Epithelial cell of proximal tubule (primary cell): Measurements from ENCODE around the gene EPRS1. TPM values are rescaled to one million over a fixed set of nuclear protein-coding genes. Genes with fewer than 3 reads are reported as not detected.
"Not testable (repeated sequence)": the region's sequence is repeated elsewhere in the genome, so short reads cannot be mapped to it uniquely, and the experiment has no call there.

ENCODE experiments used
- DNase-seq: peaks from one replicate; pipeline ENCODE4 v3.0.0-alpha.2; 2011; ENCODE audit warnings: low read depth
- H3K4me3 ChIP-seq: 2 replicates; pipeline ENCODE4 v1.5.1; 2011; ENCODE audit warnings: low read depth, mild to moderate bottlenecking, low read length
- CTCF ChIP-seq: conservative IDR thresholded peaks from 2 replicates; pipeline ENCODE4 v1.5.1; 2012; ENCODE audit warnings: low read depth, mild to moderate bottlenecking, low read length
- total RNA-seq: library from RNA; depleted of rRNA; stranded (reverse); fragments of >200 nt; gene quantifications from 2 replicates; pipeline ENCODE4 v1.2.3, GENCODE V29; 2015

EPRS1 gene
- 63.8 and 80.3 TPM in 2 replicates for total RNA-seq

GRCh38 chr1:220046052-220046930, at the start of gene EPRS1:
Gene EPRS1, minus strand, starts transcription at chr1:220046505. Its CDS starts 117 bp downstream, at chr1:220046388.
- TF ChIP-seq CTCF, result peak; percentile 55
- H3K4me3 ChIP-seq, result peak within 1 kb of the TSS; percentile 97
- peak; percentile 88 for DNase-seq

GRCh38 chr1:220094016-220094911, 48.0 kb upstream of the EPRS1 start, which contains the start of gene IARS2:
Gene IARS2, plus strand, starts transcription at chr1:220094132. Its CDS starts 85 bp downstream, at chr1:220094217.
- H3K4me3 ChIP-seq, result peak within 1 kb of the TSS; percentile 96

GRCh38 chr1:220093361-220094015, 47.2 kb upstream of the EPRS1 start:
- H3K4me3 ChIP-seq, result peak overlapping the region; percentile 96
- no peak for DNase-seq
- TF ChIP-seq CTCF, result no peak

More at GRCh38 chr1:220094016-220094911, 48.0 kb upstream of the EPRS1 start, which contains the start of gene IARS2:
- no peak for DNase-seq
- no peak for TF ChIP-seq CTCF

- no peak for DNase-seq
- no peak overlapping the region for H3K4me3 ChIP-seq
- no peak for TF ChIP-seq CTCF
Observed at GRCh38 chr1:220092694-220093093, 46.4 kb upstream of the EPRS1 start.

- peak; percentile 92 for DNase-seq
- peak within 1 kb of the TSS; percentile 84 for H3K4me3 ChIP-seq
- no peak for TF ChIP-seq CTCF
Observed at GRCh38 chr1:220089650-220090556, 43.6 kb upstream of the EPRS1 start, which contains the start of gene BPNT1. Gene BPNT1, minus strand, starts transcription at chr1:220089788. Its CDS starts 9,942 bp downstream, at chr1:220079846.

- not testable (repeated sequence) for DNase-seq, H3K4me3 ChIP-seq
Observed at GRCh38 chr1:220086261-220086686, 40.0 kb upstream of the EPRS1 start.
